ENCODE results near the gene SPEN. TPM values are rescaled to one million over a fixed set of nuclear protein-coding genes. Genes with fewer than 3 reads are reported as not detected.

The SPEN gene
- total and polyA plus RNA-seq, 9 of the 15 experiments (the other 6 are each of a cell fraction or from before 2014, with no cell fraction given): 5.7 to 87.5 (median 27.2) TPM

- ATAC-seq (no peak), FAIRE-seq (no peak), DNase-seq (ENCODE audit: extremely low read depth in 1 of 4, low spot score in 3 of 4) (no peak)
- ChIA-PET CTCF (ENCODE audit: low intra/inter-chr PET ratio) (no interaction called here), POLR2A (interaction anchor here (0.5 to 1.7 kb wide), 5 partner anchors 9 to 85 kb away, joined by 3 to 9 read pairs (median 4); partner anchors contain the start of gene SPEN)
- 0 out of 5 replicates have a peak, but pooled peaks cover 0 to 8% of the 10 kb centered on the region in 2 experiments for H3K4me1 ChIP-seq (replicated peaks in 1 of 2; ENCODE audit: control insufficient read depth in 2 of 2, insufficient read depth in 2 of 2, low read length in 2 of 2)
- H4K20me1 ChIP-seq (replicated peaks; ENCODE audit: control insufficient read depth, insufficient read depth, low read length): no peaks in the 10 kb centered on the region
- H3K9me3 ChIP-seq (replicated peaks; ENCODE audit: control insufficient read depth, insufficient read depth, low read depth, low read length): no peaks in the 10 kb centered on the region
- no peak overlapping the region for H3K27ac ChIP-seq (ENCODE audit: extremely low read depth, low read depth, low read length)
- no peak overlapping the region for H3K9ac ChIP-seq (ENCODE audit: insufficient read depth in 1 of 2, low read depth in 2 of 2, low read length in 2 of 2)
- no peak overlapping the region for H3K4me2 ChIP-seq (ENCODE audit: insufficient read depth, low read length)
- BruUV-seq (replicated peaks): no TSS peak
- no peak overlapping the region for H3K4me3 ChIP-seq
- H3K9me1 ChIP-seq (ENCODE audit: control insufficient read depth, insufficient read depth, low read length): no peaks in the 10 kb centered on the region
- WGBS (ENCODE audit: insufficient coverage, low coverage, missing lambda C conversion rate): 96% methylated on average over 9 of the region's 9 CpGs
- in situ Hi-C loops (cut with MboI) (no loop called here), intact Hi-C loops (cut with micrococcal nuclease) (no loop called here)
- no peaks in the 10 kb centered on the region for H3K27me3 ChIP-seq (ENCODE audit: control insufficient read depth in 2 of 2, insufficient read depth in 2 of 2, low read length in 2 of 2)
- H3K79me2 ChIP-seq (ENCODE audit: control insufficient read depth, insufficient read depth, low read length): peaks cover 5% of the 10 kb centered on the region; the same call in 1 of the 3 replicates
- TF ChIP-seq RAD51 (IDR thresholded peaks at IDR 0.05; ENCODE audit: borderline replicate concordance, low read depth): no peak
- no peak for TF ChIP-seq KAT8 (IDR thresholded peaks at IDR 0.05; ENCODE audit: low read depth)
- peak; percentile 30; the same call in 1 of the 2 replicates for TF ChIP-seq ZFX (CRISPR knock-in tag; IDR thresholded peaks at IDR 0.05)
- TF ChIP-seq RBBP5 (IDR thresholded peaks at IDR 0.05; ENCODE audit: borderline replicate concordance, insufficient read depth, low read length, poor library complexity, severe bottlenecking): no peak
- TF ChIP-seq SLC30A9 (CRISPR knock-in tag; IDR thresholded peaks at IDR 0.05): no peak
- no peak overlapping the region for H2AFZ ChIP-seq (ENCODE audit: low read depth, low read length)
- H3K36me3 ChIP-seq (ENCODE audit: control insufficient read depth, insufficient read depth, low read length): peaks cover 100% of the 10 kb centered on the region
Observed at GRCh38 chr1:15932612-15933011, 85.1 kb downstream of the SPEN start.

- Histone ChIP-seq H4K20me1 (replicated peaks; ENCODE audit: control insufficient read depth, insufficient read depth, low read length) (no peaks in the 10 kb centered on the region), H3K36me3 (ENCODE audit: control insufficient read depth, insufficient read depth, low read length) (peaks cover 100% of the 10 kb centered on the region), H3K9me1 (ENCODE audit: control insufficient read depth, insufficient read depth, low read length) (no peaks in the 10 kb centered on the region), H3K9me3 (replicated peaks; ENCODE audit: control insufficient read depth, insufficient read depth, low read depth, low read length) (no peaks in the 10 kb centered on the region), H3K27me3 (ENCODE audit: control insufficient read depth in 2 of 2, insufficient read depth in 2 of 2, low read length in 2 of 2) (no peaks in the 10 kb centered on the region), H3K4me2 (ENCODE audit: insufficient read depth, low read length) (no peak overlapping the region), H3K79me2 (ENCODE audit: control insufficient read depth, insufficient read depth, low read length) (peaks cover 3% of the 10 kb centered on the region; the same call in 1 of the 3 replicates), H3K4me1 (replicated peaks in 1 of 2; ENCODE audit: control insufficient read depth in 2 of 2, insufficient read depth in 2 of 2, low read length in 2 of 2) (0 out of 5 replicates have a peak, but pooled peaks cover 0 to 8% of the 10 kb centered on the region in 2 experiments), H2AFZ (ENCODE audit: low read depth, low read length) (no peak overlapping the region), H3K4me3 (no peak overlapping the region), H3K27ac (ENCODE audit: extremely low read depth, low read depth, low read length) (no peak overlapping the region), H3K9ac (ENCODE audit: insufficient read depth in 1 of 2, low read depth in 2 of 2, low read length in 2 of 2) (no peak overlapping the region)
- no TSS peak for BruUV-seq (replicated peaks)
- POLR2A ChIA-PET: interaction anchor here (1.5 kb wide), 1 partner anchor 12 kb away, joined by 5 read pairs; no protein-coding TSS in a partner anchor
- in situ Hi-C loops (cut with MboI) (no loop called here), intact Hi-C loops (cut with micrococcal nuclease) (no loop called here)
- TF ChIP-seq ATF1 (CRISPR knock-in tag; IDR thresholded peaks at IDR 0.05) (no peak), ATF1 (tag; IDR thresholded peaks at IDR 0.05) (no peak), ZNF12 (CRISPR knock-in tag; IDR thresholded peaks at IDR 0.05) (no peak), CXXC5 (CRISPR knock-in tag; IDR thresholded peaks at IDR 0.05) (no peak), POLR2AphosphoS5 (IDR thresholded peaks at IDR 0.05; ENCODE audit: control insufficient read depth, insufficient read depth, low read depth, low read length) (peak; percentile 35; the same call in 1 of the 2 replicates), GTF2F1 (IDR thresholded peaks at IDR 0.05; ENCODE audit: low read depth, low read length) (no peak), FOXK2 (conservative IDR thresholded peaks at IDR 0.05 in 1 of 2, IDR thresholded peaks at IDR 0.05 in 1 of 2; ENCODE audit: low read depth in 2 of 2) (no peak)
- ATAC-seq (no peak), DNase-seq (ENCODE audit: extremely low read depth in 1 of 4, low spot score in 3 of 4) (no peak), FAIRE-seq (no peak)
- CTCF ChIA-PET (ENCODE audit: low intra/inter-chr PET ratio): no interaction called here
- 87% methylated on average over 5 of the region's 5 CpGs for WGBS (ENCODE audit: insufficient coverage, low coverage, missing lambda C conversion rate)
Observed at GRCh38 chr1:15933684-15934083, 86.2 kb downstream of the SPEN start.

Measured in K562 (cell line).